Right lobe of liver (tissue), 4 donors: ENCODE results near the gene PRKD2.
A peak's percentile ranks its signal among the peaks of the same experiment; 100 is the strongest.

Experiments
- CTCF ChIP-seq, 4 donors: fragments of 200-600 bp in 3 of 4; fragments of 450-650 bp in 1 of 4; IDR thresholded peaks; one replicate each; pipeline versions ENCODE4 v1.5.1 to v1.8.0; 2016 to 2022; ENCODE audit warnings: antibody characterized with exemption in 4 of 4, mild to moderate bottlenecking in 2 of 4
- POLR2A ChIP-seq: fragments of 450-650 bp; IDR thresholded peaks from one replicate; pipeline ENCODE4 v1.6.1; 2017; ENCODE audit warnings: antibody characterized with exemption, mild to moderate bottlenecking
- donor health status: DM: no; HTN: no; CAD: no.
- donor health status: DM: no; HTN: no; CAD: no.
- donor health status: DM: no; HTN: yes; CAD: no.

DNA sequence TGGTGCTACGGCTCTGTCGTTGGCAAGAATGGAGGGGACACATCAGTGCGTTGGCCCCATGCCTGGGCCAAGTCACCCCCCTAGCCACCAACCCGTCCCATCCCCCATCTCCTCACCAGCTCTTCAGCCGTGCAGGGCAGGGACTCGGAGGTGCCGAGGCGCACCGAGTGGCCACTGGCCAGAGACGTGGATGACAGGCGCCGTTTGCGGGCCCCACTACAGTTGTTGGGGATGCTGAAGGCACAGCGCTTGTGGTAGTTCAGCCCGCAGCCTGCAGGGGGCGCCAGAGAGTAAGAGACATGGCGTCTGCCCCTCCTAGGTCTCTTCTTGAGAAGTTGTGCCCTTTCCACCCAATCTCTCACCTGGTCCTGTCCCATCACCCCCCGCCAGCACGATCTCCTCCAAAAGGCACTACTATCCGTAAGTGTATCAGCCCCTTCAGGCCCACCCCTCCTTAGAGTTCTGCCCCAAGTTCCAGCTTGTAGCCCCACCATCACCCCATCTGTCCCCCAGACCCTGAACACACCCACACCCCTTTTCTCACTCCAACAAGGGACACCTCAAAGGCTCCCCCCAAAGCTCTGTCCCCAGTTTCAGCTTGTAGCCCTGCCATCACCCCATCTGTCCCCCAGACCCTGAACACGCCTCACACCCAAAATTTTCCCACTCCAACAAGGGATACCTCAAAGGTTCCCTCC, 12.4 kb downstream of the PRKD2 start:
- TF ChIP-seq POLR2A (no peak), CTCF (IDR thresholded peaks at IDR 0.05) (peak; percentile 82 to 96 (median 91))
